PC-3 (cell line): ENCODE measurements around the gene UBQLN4. TPM values are rescaled to one million over a fixed set of nuclear protein-coding genes. Genes with fewer than 3 reads are reported as not detected.

Source experiments
- ATAC-seq: fragments of 200-7000 bp; cut with Tn5 transposase; 2 replicates; pipeline ENCODE4 v1.9.1; 2020; ENCODE audit warnings: mild to moderate bottlenecking, moderate library complexity
- BruUV-seq: library from RNA; stranded (reverse); fragments of 400-500 nt; replicated peaks from 2 replicates; lab custom pipeline; 2021; lab: Mats Ljungman, UMichigan
- CTCF ChIA-PET: fragments of 300-600 bp; sonication (Branson Sonifier 250); formaldehyde crosslinking; loops from one replicate; lab custom pipeline; 2022; ENCODE audit warnings: antibody characterized with exemption; lab: Charles Lee
- POLR2A ChIA-PET: fragments of 300-600 bp; sonication (Branson Sonifier 250); formaldehyde crosslinking; loops from one replicate; lab custom pipeline; 2022; ENCODE audit warnings: antibody characterized with exemption; ENCODE audit not compliant: unreplicated experiment; lab: Charles Lee
- DNase-seq: peaks from one replicate; pipeline ENCODE4 v3.0.0-alpha.2; 2015
- H2AFZ ChIP-seq: fragments of 300-600 bp; sonication (generic); 2 replicates; pipeline ENCODE4 v1.6.0; 2016; ENCODE audit warnings: antibody characterized with exemption, low read length
- H3F3A ChIP-seq: fragments of 300-600 bp; sonication (generic); one replicate; pipeline ENCODE4 v1.6.0; 2017; ENCODE audit warnings: antibody characterized with exemption, low read length, control low read depth, mild to moderate bottlenecking; ENCODE audit not compliant: unreplicated experiment
- H3K27ac ChIP-seq: fragments of 300-600 bp; sonication (generic); 2 replicates; pipeline ENCODE4 v1.5.1; 2016; ENCODE audit warnings: mild to moderate bottlenecking, low read length
- H3K27me3 ChIP-seq: fragments of 300-600 bp; sonication (generic); 2 replicates; pipeline ENCODE4 v1.6.1; 2016; ENCODE audit warnings: low read length, mixed read lengths
- H3K36me3 ChIP-seq: fragments of 300-600 bp; sonication (generic); 2 replicates; pipeline ENCODE4 v1.6.1; 2016; ENCODE audit warnings: low read depth, mixed run types, low read length, mixed read lengths
- H3K4me1 ChIP-seq: fragments of 300-600 bp; sonication (generic); 2 replicates; pipeline ENCODE4 v1.5.1; 2016; ENCODE audit warnings: low read length; ENCODE audit not compliant: insufficient read depth
- H3K4me2 ChIP-seq: fragments of 300-600 bp; sonication (generic); 2 replicates; pipeline ENCODE4 v1.6.0; 2016; ENCODE audit warnings: low read length
- H3K4me3 ChIP-seq: fragments of 300-600 bp; sonication (generic); 2 replicates; pipeline ENCODE4 v1.5.1; 2016; ENCODE audit warnings: mild to moderate bottlenecking, low read length, mixed read lengths
- H3K79me2 ChIP-seq: fragments of 300-600 bp; sonication (generic); 2 replicates; pipeline ENCODE4 v1.6.1; 2017; ENCODE audit warnings: low read length, mixed read lengths
- H3K9ac ChIP-seq: fragments of 300-600 bp; sonication (generic); 2 replicates; pipeline ENCODE4 v1.6.0; 2016; ENCODE audit warnings: mild to moderate bottlenecking, low read length
- H3K9me2 ChIP-seq: fragments of 300-600 bp; sonication (generic); replicated peaks from 2 replicates; pipeline ENCODE4 v1.6.1; 2016; ENCODE audit warnings: mixed run types, low read length, mixed read lengths
- H3K9me3 ChIP-seq: fragments of 300-600 bp; sonication (generic); 2 replicates; pipeline ENCODE4 v1.6.1; 2016; ENCODE audit warnings: low read length, mixed read lengths
- H4K20me1 ChIP-seq: fragments of 300-600 bp; sonication (generic); 2 replicates; pipeline ENCODE4 v1.6.1; 2016; ENCODE audit warnings: low read length, mixed read lengths
- CTCF ChIP-seq: fragments of 300-600 bp; sonication (generic); conservative IDR thresholded peaks from 2 replicates; pipeline ENCODE4 v1.5.1; 2017; ENCODE audit warnings: antibody characterized with exemption, low read depth, mild to moderate bottlenecking, low read length
- EZH2 ChIP-seq: fragments of 300-600 bp; sonication (generic); IDR thresholded peaks from one replicate; pipeline ENCODE4 v1.6.1; 2017; ENCODE audit warnings: antibody characterized with exemption, mild to moderate bottlenecking, low read length; ENCODE audit not compliant: unreplicated experiment
- EZH2phosphoT487 ChIP-seq: fragments of 300-600 bp; sonication (generic); IDR thresholded peaks from 2 replicates; pipeline ENCODE4 v1.6.1; 2018; ENCODE audit warnings: mild to moderate bottlenecking, antibody characterized with exemption, low read length, borderline replicate concordance
- intact Hi-C: fragments of 100-400 bp; cut with micrococcal nuclease; formaldehyde crosslinking; loops from 2 replicates; pipeline ENCODE4 v1.9.0; 2023
- total RNA-seq: library from RNA; depleted of rRNA; stranded (reverse); fragments of >200 nt; gene quantifications from 2 replicates; pipeline ENCODE4 v1.2.3, GENCODE V29; 2014

The UBQLN4 gene
- total RNA-seq, 1 experiment from 2014 or later, result 45.4 TPM

- Histone ChIP-seq H2AFZ (no peak overlapping the region), H4K20me1 (no peaks in the 10 kb centered on the region), H3K9me3 (no peaks in the 10 kb centered on the region), H3K4me2 (no peak overlapping the region), H3K27me3 (no peaks in the 10 kb centered on the region), H3F3A (no peaks in the 10 kb centered on the region), H3K9ac (no peak overlapping the region), H3K9me2 (no peaks in the 10 kb centered on the region), H3K27ac (no peak overlapping the region), H3K4me3 (no peak overlapping the region), H3K79me2 (no peaks in the 10 kb centered on the region), H3K4me1 (peaks cover 59% of the 10 kb centered on the region), H3K36me3 (no peaks in the 10 kb centered on the region)
- POLR2A ChIA-PET, result interaction anchor here (0.8 kb wide), 1 partner anchor 30 kb away, joined by 3 read pairs; no protein-coding TSS in a partner anchor
- CTCF ChIA-PET, result interaction anchor here (4.7 kb wide), 1 partner anchor 32 kb away, joined by 22 read pairs; no protein-coding TSS in a partner anchor
- no TSS peak for BruUV-seq
- intact Hi-C loops, result no loop called here
- ATAC-seq (no peak), DNase-seq (no peak)
- TF ChIP-seq EZH2 (no peak), EZH2phosphoT487 (no peak), CTCF (no peak)
Measured at GRCh38 chr1:156098784-156099183, 45.2 kb upstream of the UBQLN4 start.

- ChIA-PET CTCF (interaction anchor here (0.8 to 4.7 kb wide), 8 partner anchors 17 to 128 kb away, joined by 3 to 22 read pairs (median 4); partner anchors contain the start of gene LMNA), POLR2A (interaction anchor here (0.6 to 2.0 kb wide), 2 partner anchors 23 to 32 kb away, joined by 4 to 7 read pairs; no protein-coding TSS in a partner anchor)
- no TSS peak for BruUV-seq
Measured at GRCh38 chr1:156097499-156098178, 44.0 kb upstream of the UBQLN4 start.

More at GRCh38 chr1:156097499-156098178, 44.0 kb upstream of the UBQLN4 start:
- Histone ChIP-seq H2AFZ (no peak overlapping the region), H3K79me2 (no peaks in the 10 kb centered on the region), H3K9me2 (no peaks in the 10 kb centered on the region), H3K9ac (peak overlapping the region; percentile 57; the same call in 1 of the 2 replicates), H3F3A (no peaks in the 10 kb centered on the region), H3K4me1 (peaks cover 48% of the 10 kb centered on the region), H3K27me3 (no peaks in the 10 kb centered on the region), H3K36me3 (no peaks in the 10 kb centered on the region), H3K4me3 (no peak overlapping the region), H3K9me3 (no peaks in the 10 kb centered on the region), H3K27ac (peak overlapping the region; percentile 69; the same call in 1 of the 2 replicates), H3K4me2 (no peak overlapping the region), H4K20me1 (no peaks in the 10 kb centered on the region)
- DNase-seq (no peak), ATAC-seq (no peak)
- intact Hi-C loops, result no loop called here
- TF ChIP-seq EZH2phosphoT487 (no peak), CTCF (no peak), EZH2 (no peak)
